Kidney (tissue), 14 donors: ENCODE results near the gene MYBPC2. TPM values are rescaled to one million over a fixed set of nuclear protein-coding genes. Genes with fewer than 3 reads are reported as not detected.

Experiments used
- DNase-seq, 5 donors: peaks; one replicate each; pipeline ENCODE4 v3.0.0-alpha.2; 2013 to 2020
- FAIRE-seq: peaks from 2 replicates; lab custom pipeline; 2012; peaks lifted over from hg19 to GRCh38; lab: Jason Lieb, UNC
- H3K27ac ChIP-seq, 2 donors: one replicate each; pipeline ENCODE4 v1.7.0; 2013; ENCODE audit warnings: low read depth in 2 of 2, low read length in 2 of 2, inconsistent platforms in 1 of 2
- H3K27me3 ChIP-seq: one replicate; pipeline ENCODE4 v1.7.1; 2013; ENCODE audit warnings: low read length, inconsistent platforms; ENCODE audit not compliant: control insufficient read depth, insufficient read depth
- H3K36me3 ChIP-seq, 3 donors: one replicate each; pipeline versions ENCODE4 v1.7.0 to v1.7.1; 2013; ENCODE audit warnings: low read length in 3 of 3, control low read depth in 1 of 3, inconsistent platforms in 1 of 3; ENCODE audit not compliant: insufficient read depth in 3 of 3, control insufficient read depth in 2 of 3
- H3K4me1 ChIP-seq, 3 donors: one replicate each; pipeline versions ENCODE4 v1.7.0 to v1.7.1; 2013; ENCODE audit warnings: low read length in 3 of 3, inconsistent platforms in 1 of 3, low read depth in 1 of 3; ENCODE audit not compliant: control insufficient read depth in 2 of 3, insufficient read depth in 2 of 3
- H3K4me3 ChIP-seq, 3 donors: one replicate each; pipeline versions ENCODE4 v1.7.0 to v1.8.1; 2013; ENCODE audit warnings: low read length in 3 of 3, control low read depth in 1 of 3, inconsistent platforms in 1 of 3
- H3K9ac ChIP-seq, 3 donors: one replicate each; pipeline versions ENCODE4 v1.7.0 to v1.7.1; 2013; ENCODE audit warnings: low read length in 3 of 3, control low read depth in 1 of 3, inconsistent platforms in 1 of 3
- H3K9me3 ChIP-seq, 3 donors: one replicate each; pipeline versions ENCODE4 v1.7.0 to v1.7.1; 2013; ENCODE audit warnings: low read length in 3 of 3, control low read depth in 1 of 3, inconsistent platforms in 1 of 3; ENCODE audit not compliant: control insufficient read depth in 2 of 3, insufficient read depth in 1 of 3
- CTCF ChIP-seq: IDR thresholded peaks from 3 replicates; pipeline ENCODE4 v1.5.1; 2012; ENCODE audit warnings: mild to moderate bottlenecking, moderate library complexity, borderline replicate concordance; ENCODE audit not compliant: insufficient read depth; ENCODE audit errors: extremely low read depth
- intact Hi-C: fragments of 100-400 bp; cut with DNase I; formaldehyde crosslinking; loops from one replicate; pipeline ENCODE4 v1.11.1; 2022
- polyA plus RNA-seq: library from polyadenylated mRNA; stranded (reverse); fragments of 350-450 nt; fragmentation: Illumina TruSeq; extraction: RNeasy Lipid Tissue Mini Kit (QIAGEN cat#74804); gene quantifications from one replicate; pipeline ENCODE4 v1.2.3, GENCODE V29; 2014; ENCODE audit warnings: low read depth, low replicate concordance; ENCODE audit not compliant: insufficient read depth
- total RNA-seq: library from RNA; stranded (reverse); fragmentation: NEBNext Ultra II Directional; extraction: Animal tissue kit (Norgen Biotek cat#: 25700); gene quantifications from one replicate; pipeline ENCODE4 v1.2.1, GENCODE V29; 2021
- donor health status: control.
- donor health status: control.
- donor health status: control.
- donor health status: control.
- donor health status: control.
- donor health status: DM: yes; HTN: yes; CAD: no.
- donor health status: Normal renal cell carcinoma (clear cell type).

MYBPC2 gene
- total and polyA plus RNA-seq, 2 donors from 2014 or later = 0.98 TPM; not detected in 1

- no peak for FAIRE-seq
- DNase-seq = peak in 2 of 5 donors; percentile 69 to 71
- H3K27ac ChIP-seq = no peak overlapping the region
- no peaks in the 10 kb centered on the region for H3K27me3 ChIP-seq
- no peaks in the 10 kb centered on the region for H3K9me3 ChIP-seq
- H3K4me1 ChIP-seq = peaks cover 0 to 9% (median 6%) of the 10 kb centered on the region in 3 donors
- TF ChIP-seq CTCF = no peak
- intact Hi-C loops = no loop called here
- no peak overlapping the region for H3K9ac ChIP-seq
- H3K4me3 ChIP-seq = no peak overlapping the region
- no peaks in the 10 kb centered on the region for H3K36me3 ChIP-seq
Measured at GRCh38 chr19:50514346-50515167, 81.9 kb downstream of the MYBPC2 start.

GRCh38 chr19:50515168-50515561, 82.5 kb downstream of the MYBPC2 start:
- peak in 1 of 5 donors; percentile 57 for DNase-seq
- no peak for TF ChIP-seq CTCF
- no peak overlapping the region for H3K27ac ChIP-seq
- no peak for FAIRE-seq
- H3K27me3 ChIP-seq = no peaks in the 10 kb centered on the region
- H3K4me3 ChIP-seq = no peak overlapping the region
- no peak overlapping the region for H3K9ac ChIP-seq
- peaks cover 0 to 8% (median 4%) of the 10 kb centered on the region in 3 donors for H3K4me1 ChIP-seq
- H3K36me3 ChIP-seq = no peaks in the 10 kb centered on the region
- intact Hi-C loops = no loop called here
- H3K9me3 ChIP-seq = no peaks in the 10 kb centered on the region

Other genes with a start within 250 kb of the MYBPC2 start
- 81.4 TPM for gene MYH14, start 229.3 kb upstream of the MYBPC2 start, total RNA-seq
- gene MYH14, start 229.3 kb upstream of the MYBPC2 start, polyA plus RNA-seq = 23.9 TPM
- 31.0 TPM for gene KCNC3, start 103.5 kb upstream of the MYBPC2 start, total RNA-seq
- gene KCNC3, start 103.5 kb upstream of the MYBPC2 start, polyA plus RNA-seq = 9.1 TPM
- 217 TPM for gene NAPSA, start 67.3 kb upstream of the MYBPC2 start, total RNA-seq
- gene NAPSA, start 67.3 kb upstream of the MYBPC2 start, polyA plus RNA-seq = 268 TPM
- 80.4 TPM for gene NR1H2, start 56.4 kb upstream of the MYBPC2 start, total RNA-seq
- gene NR1H2, start 56.4 kb upstream of the MYBPC2 start, polyA plus RNA-seq = 59.7 TPM
- gene POLD1, start 48.5 kb upstream of the MYBPC2 start, total RNA-seq = 22.1 TPM
- gene POLD1, start 48.5 kb upstream of the MYBPC2 start, polyA plus RNA-seq = 17.8 TPM
- 1.1 TPM for gene SPIB, start 14.0 kb upstream of the MYBPC2 start, total RNA-seq
- not detected for gene SPIB, start 14.0 kb upstream of the MYBPC2 start, polyA plus RNA-seq
- gene EMC10, start 43.6 kb downstream of the MYBPC2 start, total RNA-seq = 184 TPM
- gene EMC10, start 43.6 kb downstream of the MYBPC2 start, polyA plus RNA-seq = 199 TPM
- 2.0 TPM for gene GARIN5A, start 44.0 kb downstream of the MYBPC2 start, total RNA-seq
- gene GARIN5A, start 44.0 kb downstream of the MYBPC2 start, polyA plus RNA-seq = 9.0 TPM
- 31.7 TPM for gene JOSD2, start 78.3 kb downstream of the MYBPC2 start, total RNA-seq
- gene JOSD2, start 78.3 kb downstream of the MYBPC2 start, polyA plus RNA-seq = 73.7 TPM
- gene ASPDH, start 81.0 kb downstream of the MYBPC2 start, total RNA-seq = not detected
- gene ASPDH, start 81.0 kb downstream of the MYBPC2 start, polyA plus RNA-seq = 115 TPM
- 1.2 TPM for gene LRRC4B, start 135.5 kb downstream of the MYBPC2 start, total RNA-seq
- 2.6 TPM for gene LRRC4B, start 135.5 kb downstream of the MYBPC2 start, polyA plus RNA-seq
- 0.63 TPM for gene SYT3, start 207.0 kb downstream of the MYBPC2 start, total RNA-seq
- 0.54 TPM for gene SYT3, start 207.0 kb downstream of the MYBPC2 start, polyA plus RNA-seq
- gene C19orf81, start 216.6 kb downstream of the MYBPC2 start, total RNA-seq = 3.0 TPM
- 1.6 TPM for gene C19orf81, start 216.6 kb downstream of the MYBPC2 start, polyA plus RNA-seq